ENCODE measurements around the gene PAPSS2.

- TF ChIP-seq CTCF (IDR thresholded peaks at IDR 0.05): no peak
- no peak for TF ChIP-seq POLR2A (IDR thresholded peaks at IDR 0.05)
Measured at GRCh38 chr10:87667493-87667892, 7.8 kb downstream of the PAPSS2 start.

All from lower leg skin (tissue), 3 donors.